ENCODE measurements around the gene SNCA.

SNCA gene

GRCh38 chr4:89813197-89813596, 23.8 kb downstream of the SNCA start:
- DNase-seq = no peak

GRCh38 chr4:89807441-89808140, 29.4 kb downstream of the SNCA start:
- DNase-seq = no peak

GRCh38 chr4:89805297-89805696, 31.7 kb downstream of the SNCA start:
- DNase-seq = no peak

DNA sequence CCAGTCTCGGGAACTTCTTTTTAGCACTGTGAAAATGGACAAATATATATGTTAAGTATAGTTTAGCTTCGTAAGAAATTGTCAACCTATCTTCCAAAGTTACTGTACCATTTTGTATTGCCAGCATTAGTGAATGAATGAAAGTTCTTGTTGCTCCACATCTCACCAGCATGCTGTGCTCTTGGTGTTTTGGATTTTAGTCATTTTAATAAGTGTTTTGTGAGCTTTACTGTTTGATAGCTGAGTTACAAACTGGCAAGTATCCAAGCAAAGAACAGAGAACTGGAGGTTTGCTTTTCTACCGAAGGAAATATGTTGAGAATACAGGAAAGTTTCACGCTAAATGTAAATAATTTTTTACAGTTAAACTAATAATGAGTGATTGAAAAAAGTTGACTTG, 33.0 kb downstream of the SNCA start:
- DNase-seq = no peak

GRCh38 chr4:89803036-89803435, 33.9 kb downstream of the SNCA start:
- DNase-seq = no peak

DNA sequence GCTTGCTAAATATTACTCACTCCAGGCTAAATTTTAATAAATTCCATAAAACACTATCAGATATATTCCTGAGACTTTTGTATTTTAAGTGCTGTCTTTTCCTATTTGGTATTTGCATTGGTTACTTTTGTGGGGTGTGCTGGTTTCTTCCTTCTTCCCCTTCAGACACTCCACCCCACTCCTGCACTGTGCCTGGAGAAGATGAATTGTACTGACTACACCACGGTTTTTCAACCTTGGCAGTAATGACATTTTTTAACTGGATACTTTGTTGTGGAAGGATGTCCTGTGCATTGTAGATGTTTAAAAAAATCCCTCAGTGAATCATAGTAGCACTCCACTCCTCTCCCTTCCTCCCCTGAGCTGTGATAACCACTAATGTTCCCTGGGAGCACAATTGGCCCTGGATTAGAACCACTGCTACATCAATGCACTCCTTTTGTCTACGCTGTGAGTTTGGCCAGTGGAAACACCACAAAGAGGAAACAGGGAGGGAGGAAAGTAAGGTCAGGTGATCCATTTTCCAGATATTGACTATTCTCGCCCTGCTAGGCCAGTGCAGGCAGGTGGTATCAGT, 36.3 kb downstream of the SNCA start:
- no peak for DNase-seq

DNA sequence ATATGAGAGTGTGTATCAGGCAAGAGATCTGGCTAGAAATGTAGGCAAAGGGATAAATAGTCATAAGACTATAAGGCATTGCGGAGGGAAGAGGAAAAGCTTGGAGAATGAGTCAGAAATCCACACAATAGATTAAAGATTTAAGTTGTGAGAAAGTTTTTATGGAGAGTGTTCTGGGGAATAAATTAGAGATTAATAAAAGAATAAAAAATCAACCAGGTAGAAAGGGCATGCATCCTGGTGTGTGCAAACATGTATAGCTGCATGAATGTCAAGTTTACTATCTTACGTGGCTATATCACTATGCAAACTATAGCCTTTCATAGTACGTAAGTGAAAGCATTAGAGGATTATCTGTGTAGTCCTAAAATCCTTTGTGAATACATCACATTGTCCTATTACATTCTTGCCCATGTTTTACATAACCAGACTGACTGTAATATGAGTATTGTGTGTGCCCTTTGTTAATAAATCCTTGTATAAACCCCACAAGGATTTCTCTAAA, 36.9 kb downstream of the SNCA start:
- DNase-seq = no peak

DNA sequence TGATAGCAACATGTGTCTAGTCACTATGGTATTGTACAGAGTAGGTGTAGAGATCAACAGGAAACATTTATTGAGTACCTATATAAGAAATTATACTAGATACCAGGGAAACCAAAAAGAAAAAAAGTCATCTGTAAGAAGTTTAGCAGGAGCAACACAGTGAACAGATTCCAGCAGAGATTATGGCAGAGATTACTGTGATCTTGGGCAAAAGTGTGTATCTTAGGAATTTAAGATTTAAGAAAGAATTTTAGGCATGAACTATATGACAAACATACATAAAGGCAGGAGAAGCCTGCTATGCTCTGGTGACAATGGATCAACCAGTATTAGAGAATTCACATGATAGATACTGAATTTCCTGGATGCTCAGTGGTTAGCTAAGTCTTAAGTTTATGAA, 37.9 kb downstream of the SNCA start:
- DNase-seq = no peak

GRCh38 chr4:89797117-89797516, 39.8 kb downstream of the SNCA start:
- DNase-seq = no peak

- no peak for DNase-seq
These were observed 48.5 kb downstream of the SNCA start for GRCh38 chr4:89788206-89789072.

DNA sequence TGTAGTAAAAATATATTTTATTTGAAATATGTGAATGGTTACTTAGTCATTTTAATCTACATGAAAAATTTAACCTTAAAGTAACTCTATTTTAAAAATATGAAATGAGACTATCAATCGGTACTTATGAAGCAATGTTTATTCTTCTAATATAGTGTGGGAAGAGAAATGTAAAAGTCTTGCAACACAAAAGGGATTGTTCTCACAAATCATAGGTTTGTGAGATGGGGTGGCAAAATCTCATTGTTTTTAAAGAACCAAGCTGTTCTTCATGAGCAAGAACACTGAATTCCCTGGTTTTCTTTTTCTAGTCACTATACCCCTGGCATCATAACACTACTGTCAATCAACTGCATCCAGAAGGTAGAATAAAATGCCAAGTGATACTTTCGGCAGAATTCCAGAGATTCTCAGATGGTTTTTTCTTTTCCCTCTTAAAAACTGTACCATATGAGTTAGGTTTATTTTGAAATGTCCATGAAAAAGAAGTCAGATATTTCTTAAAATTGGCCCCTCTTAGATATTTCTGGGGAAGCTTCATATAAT, 52.2 kb downstream of the SNCA start:
- DNase-seq = no peak

DNA sequence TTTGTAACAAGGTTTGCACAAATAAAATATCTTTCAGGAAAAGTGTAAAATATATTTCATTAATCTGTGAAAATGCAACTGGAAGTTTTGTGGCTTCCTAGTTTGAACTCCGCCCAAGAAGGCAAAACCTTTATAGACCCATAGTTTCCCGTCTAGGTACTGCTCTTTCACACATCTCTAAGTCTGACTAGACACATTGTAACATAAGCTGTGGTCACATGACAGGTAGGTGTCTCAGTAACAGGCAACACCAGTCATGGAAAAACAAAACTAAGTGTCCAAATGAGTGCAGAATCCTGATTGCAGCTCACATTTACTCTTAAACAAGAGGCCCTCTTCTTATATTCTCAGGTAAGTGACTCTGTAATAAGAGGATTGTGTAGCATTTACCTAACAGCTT, 55.6 kb downstream of the SNCA start:
- no peak for DNase-seq

GRCh38 chr4:89773805-89774204, 63.2 kb downstream of the SNCA start:
- no peak for DNase-seq

- DNase-seq = no peak
These were observed 67.1 kb downstream of the SNCA start for GRCh38 chr4:89769856-89770255.

GRCh38 chr4:89767924-89768323, 69.0 kb downstream of the SNCA start:
- DNase-seq = no peak

GRCh38 chr4:89765966-89766365, 71.0 kb downstream of the SNCA start:
- no peak for DNase-seq

- no peak for DNase-seq
These were observed 71.4 kb downstream of the SNCA start for GRCh38 chr4:89765528-89765927.

DNA sequence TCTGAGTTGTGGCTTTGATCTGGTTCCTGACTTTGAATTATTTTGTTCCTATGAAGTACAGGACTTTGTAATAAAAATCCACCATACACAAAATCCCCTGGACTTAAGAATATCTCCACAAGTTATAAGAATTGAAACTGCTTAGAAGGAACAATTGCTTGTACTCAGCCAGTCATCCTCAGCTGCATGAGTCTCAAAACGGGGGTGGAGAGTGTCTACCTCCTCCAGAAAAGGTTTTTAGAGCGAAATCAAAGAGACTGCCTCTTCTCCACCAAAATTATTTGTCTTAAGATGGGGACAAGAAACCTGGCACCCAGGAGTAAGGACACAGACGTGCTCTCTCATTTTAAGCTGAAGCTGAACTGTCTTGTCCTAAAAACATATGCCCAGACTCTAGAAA, 74.7 kb downstream of the SNCA start:
- DNase-seq = no peak

GRCh38 chr4:89759426-89759825, 77.5 kb downstream of the SNCA start:
- DNase-seq = no peak

DNA sequence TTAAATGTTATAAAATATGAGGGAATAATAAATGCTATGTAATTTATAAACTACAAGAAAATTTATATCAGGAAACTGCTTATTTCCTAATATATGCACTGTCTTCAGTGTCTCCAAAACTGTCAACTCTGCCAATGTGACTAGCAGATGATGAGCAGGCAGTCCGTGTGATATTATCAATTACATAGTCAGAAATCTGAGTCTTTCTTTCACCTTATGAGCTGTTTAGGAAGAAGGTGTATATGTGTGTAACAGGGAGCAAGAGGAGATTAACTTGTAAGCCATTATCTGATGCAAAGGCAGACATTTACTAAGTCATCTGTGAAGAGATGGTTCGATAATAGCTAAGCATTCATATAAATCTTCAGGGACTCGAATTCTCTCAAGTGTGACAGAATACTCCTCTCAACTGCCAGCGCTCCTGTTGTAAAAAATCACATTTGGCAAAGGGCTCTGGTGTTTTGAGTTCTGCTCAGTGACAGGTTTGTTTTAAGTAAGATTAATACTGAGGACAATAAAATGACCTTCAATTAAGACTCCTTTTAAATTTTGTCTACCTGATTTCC, 79.7 kb downstream of the SNCA start:
- no peak for DNase-seq

DNA sequence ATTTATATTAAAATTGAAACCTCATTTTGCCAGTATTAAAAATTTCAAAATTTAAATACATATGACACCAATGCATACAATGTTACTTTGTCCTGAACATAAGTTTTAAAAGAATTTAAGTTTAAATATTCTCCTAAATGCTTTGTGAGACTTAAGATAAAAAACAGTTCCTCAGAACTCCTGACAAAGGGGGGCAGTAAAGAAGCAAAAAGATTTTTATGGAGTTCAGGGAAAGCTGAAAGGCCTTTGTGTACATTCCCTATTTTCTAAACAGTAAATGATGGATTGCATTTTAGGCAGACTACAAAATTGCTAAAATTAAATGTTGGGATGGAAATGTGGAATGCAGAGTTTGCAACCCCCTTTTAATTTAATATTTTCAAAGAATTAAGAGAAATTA, 81.7 kb downstream of the SNCA start:
- DNase-seq = no peak

DNA sequence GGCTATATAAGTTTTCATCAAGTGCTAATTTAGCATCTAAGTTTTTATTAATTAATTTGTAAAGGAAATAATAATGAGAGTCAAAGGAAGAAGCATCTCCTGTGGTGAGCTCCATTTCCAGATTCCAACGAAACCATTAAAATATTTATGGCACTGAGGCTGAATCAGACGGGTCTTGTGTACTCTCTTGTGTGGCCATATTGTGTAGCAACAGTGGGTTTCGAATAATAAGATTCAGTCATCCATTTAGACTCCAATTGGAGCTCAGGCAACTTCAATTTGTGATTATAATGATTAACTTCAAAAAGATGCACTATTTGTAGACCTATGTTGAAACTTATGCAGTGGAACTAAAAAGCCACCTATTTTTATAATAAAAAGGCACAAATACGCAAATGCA, 82.4 kb downstream of the SNCA start:
- DNase-seq = no peak

DNA sequence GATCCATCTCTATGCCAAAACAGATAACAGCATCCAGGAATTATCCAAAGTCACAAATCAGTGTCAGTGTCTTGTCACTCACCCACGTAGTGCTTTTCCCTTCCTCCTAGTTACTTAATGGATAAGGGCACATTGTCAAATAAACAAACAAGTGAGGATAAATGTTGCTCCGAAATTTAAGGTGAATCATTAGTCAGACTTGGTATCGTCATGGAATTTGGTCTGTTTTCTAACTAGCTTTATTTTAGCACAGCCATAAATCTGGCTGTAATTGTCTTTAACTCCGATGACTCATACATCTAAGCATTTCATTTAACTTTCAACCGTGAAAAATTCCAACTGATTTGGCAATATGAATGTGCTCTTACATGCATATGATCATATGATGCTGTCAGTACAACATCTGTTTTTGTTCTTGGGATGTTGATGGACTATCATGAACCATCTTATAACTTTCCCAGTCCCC, 83.3 kb downstream of the SNCA start:
- no peak for DNase-seq
